Endothelial cell of umbilical vein (primary cell): ENCODE measurements around the gene KIAA0825. TPM values are rescaled to one million over a fixed set of nuclear protein-coding genes. Genes with fewer than 3 reads are reported as not detected.

Source experiments
- BruUV-seq: library from RNA; stranded (reverse); fragments of 400-500 nt; replicated peaks from 2 replicates; lab custom pipeline; 2021; lab: Mats Ljungman, UMichigan
- CTCF ChIA-PET: fragments of 300-600, 350-600 bp; sonication (Branson Sonifier 250); formaldehyde crosslinking; loops from one replicate; lab custom pipeline; 2021; ENCODE audit warnings: antibody characterized with exemption, inconsistent platforms; lab: Charles Lee
- POLR2A ChIA-PET: fragments of 300-600, 350-600 bp; sonication (Branson Sonifier 250); formaldehyde crosslinking; loops from one replicate; lab custom pipeline; 2021; ENCODE audit warnings: antibody characterized with exemption, inconsistent platforms; lab: Charles Lee
- DNase-seq: peaks from one replicate; pipeline ENCODE4 v3.0.0-alpha.2; 2011; ENCODE audit warnings: low read depth, low spot score
- FAIRE-seq: peaks from 2 replicates; lab custom pipeline; 2011; peaks lifted over from hg19 to GRCh38; lab: Jason Lieb, UNC
- H2AFZ ChIP-seq: 2 replicates; pipeline ENCODE4 v1.6.0; 2012; ENCODE audit warnings: low read depth, low read length, control low read depth, inconsistent platforms
- H3K27ac ChIP-seq: 2 replicates; pipeline ENCODE4 v1.5.1; 2011; ENCODE audit warnings: low read depth, mild to moderate bottlenecking, control low read depth, low read length, moderate library complexity; ENCODE audit not compliant: insufficient read depth
- H3K27me3 ChIP-seq, 2 experiments: 2 replicates each; pipeline versions ENCODE4 v1.6.0 to v1.6.1; 2011; ENCODE audit warnings: low read length in 2 of 2, mixed read lengths in 1 of 2; ENCODE audit not compliant: control insufficient read depth in 2 of 2, insufficient read depth in 2 of 2
- H3K36me3 ChIP-seq, 2 experiments: 2 replicates in 1 of 2; 3 replicates in 1 of 2; pipeline ENCODE4 v1.5.1; 2011; ENCODE audit warnings: low read length in 2 of 2, mild to moderate bottlenecking in 1 of 2, moderate library complexity in 1 of 2; ENCODE audit not compliant: control insufficient read depth in 2 of 2, insufficient read depth in 2 of 2; ENCODE audit errors: extremely low read depth in 1 of 2
- H3K4me1 ChIP-seq: 3 replicates; pipeline ENCODE4 v1.5.1; 2011; ENCODE audit warnings: mild to moderate bottlenecking, low read length; ENCODE audit not compliant: control insufficient read depth, insufficient read depth; ENCODE audit errors: extremely low read depth
- H3K4me2 ChIP-seq: 2 replicates; pipeline ENCODE4 v1.6.1; 2011; ENCODE audit warnings: low read length, control low read depth, mixed read lengths; ENCODE audit not compliant: insufficient read depth
- H3K4me3 ChIP-seq, 3 experiments: fragments of 200-600 bp in 1 of 3; sonication (generic), shearing (Covaris generic) in 1 of 3; replicated peaks in 1 of 3; 2 replicates each; pipeline ENCODE4 v1.5.1; 2011 to 2016; ENCODE audit warnings: control low read depth in 3 of 3, low read length in 3 of 3, mild to moderate bottlenecking in 2 of 3, inconsistent platforms in 1 of 3, low read depth in 1 of 3, moderate library complexity in 1 of 3; ENCODE audit not compliant: insufficient read depth in 1 of 3
- H3K79me2 ChIP-seq: 2 replicates; pipeline ENCODE4 v1.6.0; 2012; ENCODE audit warnings: low read length, inconsistent platforms; ENCODE audit not compliant: control insufficient read depth, insufficient read depth
- H3K9ac ChIP-seq: replicated peaks from 2 replicates; pipeline ENCODE3; 2011; ENCODE audit warnings: low read length, control low read depth; ENCODE audit not compliant: insufficient read depth; ENCODE audit errors: extremely low read depth
- H3K9me1 ChIP-seq: replicated peaks from 3 replicates; pipeline ENCODE4 v1.6.0; 2011; ENCODE audit warnings: mild to moderate bottlenecking, low read length; ENCODE audit not compliant: control insufficient read depth, insufficient read depth; ENCODE audit errors: extremely low read depth
- H3K9me3 ChIP-seq: replicated peaks from 2 replicates; pipeline ENCODE4 v1.5.1; 2012; ENCODE audit warnings: low read length, inconsistent platforms; ENCODE audit not compliant: control insufficient read depth, insufficient read depth
- H4K20me1 ChIP-seq: replicated peaks from 2 replicates; pipeline ENCODE3; 2011; ENCODE audit warnings: mild to moderate bottlenecking, low read length; ENCODE audit not compliant: control insufficient read depth, insufficient read depth; ENCODE audit errors: extremely low read depth
- CTCF ChIP-seq, 2 donors: IDR thresholded peaks; 1 replicate in 1 of 2; 2 replicates in 1 of 2; pipeline ENCODE4 v1.5.1; 2011; ENCODE audit warnings: low read length in 2 of 2, mild to moderate bottlenecking in 2 of 2, moderate library complexity in 2 of 2, control low read depth in 1 of 2, inconsistent platforms in 1 of 2, low read depth in 1 of 2; ENCODE audit not compliant: insufficient read depth in 1 of 2; ENCODE audit errors: extremely low read depth in 1 of 2
- EZH2 ChIP-seq: IDR thresholded peaks from 2 replicates; pipeline ENCODE4 v1.6.1; 2012; ENCODE audit warnings: borderline replicate concordance, low read depth, mild to moderate bottlenecking, moderate library complexity, low read length, inconsistent platforms; ENCODE audit not compliant: severe bottlenecking
- FOS ChIP-seq: IDR thresholded peaks from 2 replicates; pipeline ENCODE4 v1.6.1; 2011; ENCODE audit warnings: mild to moderate bottlenecking, low read length, moderate library complexity, borderline replicate concordance; ENCODE audit not compliant: insufficient read depth
- GATA2 ChIP-seq: IDR thresholded peaks from 2 replicates; pipeline ENCODE4 v1.7.0; 2011; ENCODE audit warnings: low read depth, mild to moderate bottlenecking, moderate library complexity, mixed read lengths, low read length; ENCODE audit not compliant: insufficient read length, insufficient read depth
- JUN ChIP-seq: IDR thresholded peaks from 2 replicates; pipeline ENCODE4 v1.6.1; 2011; ENCODE audit warnings: borderline replicate concordance, low read depth; ENCODE audit not compliant: insufficient read length, insufficient read depth
- MYC ChIP-seq: IDR thresholded peaks from one replicate; pipeline ENCODE4 v1.6.1; 2011; ENCODE audit warnings: mild to moderate bottlenecking, low read depth, low read length
- POLR2A ChIP-seq: IDR thresholded peaks from 2 replicates; pipeline ENCODE4 v1.6.1; 2012; ENCODE audit warnings: low read depth, mild to moderate bottlenecking, control low read depth, low read length
- POLR2AphosphoS5 ChIP-seq: IDR thresholded peaks from 2 replicates; pipeline ENCODE4 v1.6.1; 2012; ENCODE audit warnings: low read depth, mild to moderate bottlenecking, control low read depth, low read length, moderate library complexity; ENCODE audit not compliant: insufficient read depth
- dilution Hi-C: fragments of 300-500 bp; cut with MboI; formaldehyde crosslinking; loops from one replicate; pipeline ENCODE4 v1.15.0; 2019; ENCODE audit warnings: low sequenced_read_pairs; ENCODE audit not compliant: extremely low pct_ligation_motif_present
- intact Hi-C: fragments of 100-400 bp; cut with micrococcal nuclease; formaldehyde crosslinking; loops from one replicate; pipeline ENCODE4 v1.10.0; 2022
- polyA plus RNA-seq, 4 experiments: library from polyadenylated mRNA; depleted of rRNA in 3 of 4; stranded (reverse) in 3 of 4; unstranded in 1 of 4; fragments of >200 nt; gene quantifications; 2 replicates each; pipeline versions ENCODE4 v1.2.1 to v1.2.3, GENCODE V29; 2011 to 2012; ENCODE audit warnings: missing spikeins in 1 of 4
- total RNA-seq: library from RNA; stranded (reverse); gene quantifications from 2 replicates; pipeline ENCODE4 v1.2.3, GENCODE V29; 2021
- TF ChIP-seq, protein P1 (sequence below): IDR thresholded peaks from 2 replicates; pipeline ENCODE4 v1.6.1; 2011; ENCODE audit not compliant: insufficient read depth, insufficient read length

The KIAA0825 gene
- total and polyA plus RNA-seq, 2 donors (not counting 3 experiments of a cell fraction or from before 2014, with no cell fraction given): 0.15 to 1.1 TPM

GRCh38 chr5:94212476-94212875, 405.9 kb downstream of the KIAA0825 start:
- ChIA-PET POLR2A (no interaction called here), CTCF (no interaction called here)

More at GRCh38 chr5:94212476-94212875, 405.9 kb downstream of the KIAA0825 start:
- no peaks in the 10 kb centered on the region for H3K9me1 ChIP-seq
- no peak overlapping the region for H3K4me3 ChIP-seq
- no peaks in the 10 kb centered on the region for H3K4me1 ChIP-seq
- no peak overlapping the region for H3K9ac ChIP-seq
- DNase-seq (no peak), FAIRE-seq (no peak)
- intact Hi-C loops (no loop called here), dilution Hi-C loops (no loop called here)
- no peak overlapping the region for H3K27ac ChIP-seq
- no peak overlapping the region for H2AFZ ChIP-seq
- peaks cover 2 to 3% of the 10 kb centered on the region in 2 experiments for H3K27me3 ChIP-seq
- no peak overlapping the region for H3K4me2 ChIP-seq
- BruUV-seq: no TSS peak
- TF ChIP-seq FOS (no peak), POLR2A (no peak), JUN (no peak), POLR2AphosphoS5 (no peak), MYC (no peak), CTCF (IDR thresholded peaks at IDR 0.05; ENCODE audit: extremely low read depth in 1 of 2, insufficient read depth in 1 of 2, low read depth in 1 of 2, low read length in 2 of 2) (no peak), EZH2 (no peak), GATA2 (no peak)
- TF ChIP-seq, protein P1, sequence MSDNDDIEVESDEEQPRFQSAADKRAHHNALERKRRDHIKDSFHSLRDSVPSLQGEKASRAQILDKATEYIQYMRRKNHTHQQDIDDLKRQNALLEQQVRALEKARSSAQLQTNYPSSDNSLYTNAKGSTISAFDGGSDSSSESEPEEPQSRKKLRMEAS: no peak
- H3K9me3 ChIP-seq: no peaks in the 10 kb centered on the region
- H3K36me3 ChIP-seq: no peaks in the 10 kb centered on the region
- H3K79me2 ChIP-seq: no peaks in the 10 kb centered on the region
- H4K20me1 ChIP-seq: no peaks in the 10 kb centered on the region
